Measurements from ENCODE around the gene SFRP4.
"Not testable (repeated sequence)": the region's sequence is repeated elsewhere in the genome, so short reads cannot be mapped to it uniquely, and the experiment has no call there.

SFRP4 gene

DNA sequence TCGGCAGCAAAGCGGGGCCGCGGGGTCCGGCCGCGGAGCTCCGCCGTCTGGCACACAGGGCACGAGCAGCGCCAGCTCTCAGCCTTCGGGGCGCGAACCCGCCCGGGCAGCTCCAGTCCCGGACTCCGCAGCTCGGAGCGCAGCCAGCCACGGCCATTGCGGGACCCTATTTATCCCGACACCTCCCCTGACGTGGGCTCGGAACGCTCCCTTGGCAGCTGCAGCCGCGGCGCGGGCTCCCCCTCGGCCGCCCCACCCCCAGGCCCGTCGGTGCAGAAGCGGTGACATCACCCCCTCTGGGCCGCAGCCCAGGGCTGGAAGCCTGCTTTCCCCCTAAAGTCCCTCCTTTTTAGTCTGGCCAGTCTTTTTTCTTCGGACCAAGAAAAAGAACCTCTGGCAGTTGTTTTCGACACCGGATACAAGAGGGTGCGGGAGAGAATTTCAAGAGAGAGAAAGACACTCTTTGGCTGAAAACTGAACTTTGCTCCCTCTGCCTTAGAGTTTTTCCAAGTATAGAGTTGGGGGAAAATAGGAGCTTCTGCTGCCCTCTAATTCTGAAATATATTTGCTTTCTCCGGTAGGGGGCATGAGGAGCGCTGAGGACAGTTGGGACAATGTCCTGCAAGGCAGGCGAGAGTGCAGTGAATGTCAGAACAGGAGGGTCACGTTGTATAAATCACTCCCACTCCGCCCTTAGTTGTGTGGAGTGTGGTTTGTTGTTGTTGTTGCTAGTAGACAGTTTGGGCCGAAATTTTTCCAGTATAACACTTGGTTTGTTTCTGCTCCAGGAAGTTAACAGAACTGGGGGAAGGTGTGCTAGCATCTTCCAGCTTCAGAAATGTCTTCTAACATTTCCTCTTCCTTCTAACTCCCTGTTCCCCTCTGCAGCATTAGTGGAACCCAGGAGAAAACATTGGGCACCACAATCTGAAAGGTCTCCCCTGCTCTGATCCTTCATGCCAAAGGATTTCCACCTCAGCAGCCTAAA lies at the start of gene SFRP4:
SFRP4 (minus strand) TSS at position 145 of the 988 bp plus-strand sequence. CDS start 280 bp downstream, outside the sequence.
- DNase-seq, result no peak

DNA sequence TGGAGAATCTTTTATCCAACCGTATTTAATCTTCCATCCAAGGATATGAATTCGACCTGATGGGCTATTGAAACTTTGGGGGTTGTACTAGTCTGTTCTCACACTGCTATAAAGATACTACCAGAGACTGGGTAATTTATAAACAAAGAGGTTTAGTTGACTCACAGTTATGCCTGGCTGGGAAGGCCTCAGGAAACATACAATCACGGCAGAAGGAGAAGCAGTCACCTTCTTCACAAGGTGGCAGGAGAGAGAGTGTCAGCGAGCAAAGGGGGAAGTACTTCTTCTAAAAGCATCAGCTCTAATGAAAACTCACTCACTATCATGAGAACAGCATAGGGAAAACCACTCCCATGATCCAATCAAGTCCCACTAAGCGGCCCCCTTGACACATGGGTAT lies 47.6 kb upstream of the SFRP4 start:
- no peak for DNase-seq

DNA sequence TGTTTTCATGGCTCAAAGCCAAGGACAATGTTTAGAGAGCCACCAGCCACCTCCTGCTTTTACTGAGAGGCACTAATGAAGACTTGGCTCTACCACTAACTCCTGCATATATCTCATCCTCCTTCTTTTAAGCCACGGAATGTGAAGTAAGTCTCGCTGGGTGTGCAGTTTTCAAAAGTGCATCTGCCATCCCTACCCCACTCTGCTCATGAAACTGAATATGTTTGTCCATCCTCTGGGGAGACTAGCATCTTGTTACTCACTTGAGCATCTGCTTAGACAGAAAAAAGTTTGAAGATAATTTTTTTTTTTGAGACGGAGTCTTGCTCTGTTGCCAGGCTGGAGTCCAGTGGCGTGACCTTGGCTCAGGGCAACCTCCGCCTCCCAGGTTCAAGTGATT lies 44.6 kb upstream of the SFRP4 start:
- no peak for DNase-seq

DNA sequence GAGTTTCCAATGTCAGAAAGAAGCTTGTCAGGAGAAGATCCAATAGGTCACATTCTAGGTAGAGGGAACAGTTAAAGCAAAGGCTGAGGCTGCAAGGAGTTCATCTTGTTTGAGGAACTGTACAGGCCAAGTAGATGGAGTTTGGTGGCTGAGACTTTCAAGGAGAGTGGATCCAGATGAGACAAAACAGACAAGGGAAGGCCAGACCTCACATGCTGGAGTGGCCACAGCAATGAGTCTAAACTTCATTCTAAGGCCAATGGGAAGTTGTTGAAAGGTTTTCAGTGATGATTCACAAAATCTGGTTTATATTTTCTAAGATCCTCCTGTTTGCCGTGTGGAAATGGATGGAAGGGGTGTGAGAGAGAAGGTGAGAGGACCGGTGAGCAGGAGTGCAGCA lies 43.9 kb upstream of the SFRP4 start:
- no peak for DNase-seq

DNA sequence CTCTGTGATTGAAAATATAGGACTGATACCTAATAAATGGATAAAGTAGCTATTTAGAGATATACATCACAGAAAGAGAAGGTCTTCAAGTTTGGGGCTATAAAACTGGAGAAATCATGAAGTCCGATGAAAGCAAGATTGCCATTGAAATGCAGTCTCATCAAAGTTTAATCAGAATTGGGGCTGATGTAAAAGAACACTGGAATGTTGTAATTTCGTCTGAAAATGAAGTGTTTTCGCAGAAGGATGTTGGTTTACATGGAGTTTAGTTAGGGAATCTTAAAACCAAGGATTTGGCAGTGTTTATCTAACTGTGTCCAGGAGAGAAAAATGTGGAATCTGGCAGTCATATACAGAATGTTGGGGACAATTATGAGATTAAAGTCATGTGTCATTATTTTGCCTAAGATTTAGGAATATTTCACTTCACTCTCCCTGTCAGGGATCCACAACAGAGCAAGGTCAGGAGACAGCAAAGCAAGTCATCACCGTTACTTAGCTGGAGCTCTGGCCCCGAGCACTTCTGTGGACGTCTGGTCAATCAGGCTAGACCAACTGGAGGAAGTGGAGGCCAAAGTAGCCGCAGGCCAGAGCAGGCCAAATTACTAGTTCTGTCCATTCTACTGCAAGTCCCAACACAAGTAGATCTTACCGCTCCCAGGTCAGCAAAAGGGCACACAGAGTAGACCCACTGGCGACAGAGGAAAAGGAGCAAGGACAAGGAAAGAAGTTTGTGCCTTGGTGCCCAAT lies 40.8 kb upstream of the SFRP4 start:
- no peak for DNase-seq

DNA sequence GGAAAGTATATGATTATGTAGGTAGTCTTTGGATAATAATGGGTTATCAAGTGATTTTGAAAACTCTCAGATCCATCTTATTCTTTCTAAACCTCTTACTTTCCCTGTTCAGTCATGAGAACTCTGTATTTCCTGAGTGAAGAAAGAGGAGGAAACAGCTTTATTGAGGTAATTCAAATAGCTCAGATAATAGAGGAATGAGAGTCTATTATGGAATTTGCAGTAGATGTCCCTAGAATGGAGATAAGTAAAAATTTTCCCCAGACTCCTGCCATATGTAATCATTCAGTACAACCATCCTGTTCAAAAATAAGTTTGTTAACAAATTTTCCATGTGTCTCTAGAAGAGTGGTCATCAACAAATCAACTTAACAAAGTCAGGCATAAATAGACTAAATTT lies 40.2 kb upstream of the SFRP4 start:
- no peak for DNase-seq

DNA sequence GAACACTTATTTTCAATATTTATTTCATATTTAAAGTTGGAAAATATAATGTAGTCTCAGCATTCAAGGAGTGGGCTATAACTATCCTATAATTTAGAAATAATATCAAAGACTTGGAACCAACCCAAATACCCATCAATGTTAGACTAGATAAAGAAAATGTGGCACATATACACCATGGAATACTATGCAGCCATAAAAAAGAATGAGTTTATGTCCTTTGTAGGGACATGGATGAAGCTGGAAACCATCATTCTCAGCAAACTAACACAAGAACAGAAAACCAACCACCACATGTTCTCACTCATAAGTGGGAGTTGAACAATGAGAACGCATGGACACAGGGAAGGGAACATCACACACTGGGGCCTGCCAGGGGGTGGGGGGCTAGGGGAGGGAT lies 37.6 kb upstream of the SFRP4 start:
- DNase-seq, result not testable (repeated sequence)

DNA sequence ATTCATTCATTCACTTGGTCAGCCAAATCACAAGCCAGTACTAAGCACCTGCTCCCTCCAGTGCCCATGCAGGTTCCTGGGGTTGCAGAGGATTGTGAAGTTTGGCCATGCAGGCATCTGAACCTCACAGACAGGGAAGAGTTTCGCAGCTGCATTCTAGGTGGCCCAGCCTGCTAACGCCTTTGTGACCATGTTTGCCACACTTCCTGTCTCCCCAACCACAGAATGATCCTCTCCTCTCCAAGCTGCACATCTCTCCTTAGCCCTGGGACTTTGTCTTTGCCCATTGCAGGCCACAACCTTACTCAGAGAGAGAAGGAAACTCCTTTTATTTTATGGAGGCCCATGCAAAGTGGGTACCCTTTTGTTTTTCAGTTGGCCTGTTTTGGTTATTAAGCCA lies 35.6 kb upstream of the SFRP4 start:
- DNase-seq, result no peak

DNA sequence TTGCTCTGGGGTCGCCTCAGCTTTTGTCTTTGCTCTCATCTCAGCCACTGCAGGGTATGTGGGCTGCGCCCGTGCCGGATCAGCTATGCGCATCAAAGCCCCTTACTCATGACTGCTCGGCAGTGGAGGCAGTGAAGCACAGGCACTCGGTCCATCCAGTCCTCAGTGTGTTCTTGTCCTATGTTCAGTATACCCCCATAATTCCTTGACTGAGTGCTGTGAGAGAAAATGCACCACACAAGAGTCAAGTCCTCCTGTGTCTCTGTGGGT lies 31.3 kb upstream of the SFRP4 start:
- DNase-seq, result no peak

DNA sequence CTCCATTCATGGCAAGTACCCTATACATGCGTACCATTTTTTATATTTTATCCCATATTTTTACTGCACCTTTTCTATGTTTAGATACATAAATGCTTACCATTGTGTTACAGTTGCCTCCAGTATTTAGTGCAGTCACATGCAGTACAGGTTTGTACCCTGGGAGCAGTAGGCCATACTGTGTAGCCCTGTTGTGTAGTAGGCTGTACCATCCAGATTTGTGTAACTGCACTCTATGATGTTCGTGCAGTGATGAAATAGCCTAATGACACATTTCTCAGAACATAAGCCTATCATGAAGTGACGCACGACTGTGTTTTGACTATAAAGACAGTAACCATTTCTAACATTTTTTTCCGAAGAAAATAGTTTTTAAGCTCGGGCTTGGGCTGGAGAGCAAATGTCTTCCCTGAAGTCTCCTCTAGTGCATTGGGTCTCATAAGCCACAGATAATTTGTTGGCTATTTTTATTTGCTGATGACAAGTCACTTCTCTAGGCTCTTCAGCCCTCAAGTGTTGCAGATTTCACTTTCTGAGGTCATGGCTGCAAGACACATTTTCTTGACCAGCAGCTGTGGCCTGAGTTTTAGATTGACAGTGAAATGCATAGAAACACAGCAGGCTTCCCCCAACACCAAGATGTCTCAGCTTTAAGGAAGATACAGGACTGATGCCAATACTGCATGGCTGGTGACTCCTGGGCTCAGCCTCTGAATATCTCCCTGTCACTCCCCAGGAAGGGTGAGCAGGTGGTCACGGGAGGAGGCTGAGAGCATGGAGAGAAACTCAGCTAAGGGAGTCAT lies 30.7 kb upstream of the SFRP4 start:
- DNase-seq, result no peak

DNA sequence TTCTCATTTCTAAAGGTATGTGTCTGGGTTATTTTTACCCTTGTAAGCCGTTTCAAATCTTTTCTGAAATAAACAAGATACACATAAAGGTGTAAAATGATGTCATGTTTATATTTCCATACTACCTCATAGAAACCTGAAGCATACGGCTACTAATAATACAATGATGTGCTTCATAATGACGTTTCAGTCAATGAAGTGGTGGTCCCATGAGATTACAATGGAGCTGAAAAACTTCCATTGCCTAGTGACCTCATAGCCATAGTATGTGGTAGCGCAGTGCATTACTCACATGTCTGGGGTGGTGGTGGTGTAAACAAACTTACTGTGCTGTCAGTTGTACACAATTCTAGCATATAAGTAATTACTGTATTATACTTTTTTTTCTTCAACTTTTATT lies 28.7 kb upstream of the SFRP4 start:
- DNase-seq, result no peak

DNA sequence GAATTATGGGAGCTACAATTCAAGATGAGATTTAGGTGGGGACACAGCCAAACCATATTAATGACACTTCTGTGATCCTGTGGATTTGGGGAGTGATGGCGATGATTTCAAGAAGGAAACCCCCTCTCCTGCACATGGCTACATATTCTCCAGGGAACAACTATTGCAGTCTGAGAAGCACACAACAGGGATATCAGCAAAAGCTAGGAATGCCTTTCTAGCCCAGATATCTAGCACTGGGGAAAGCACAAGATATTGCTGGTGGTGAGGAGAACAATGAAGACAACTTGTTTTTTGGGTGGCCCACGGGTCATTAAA lies 28.1 kb upstream of the SFRP4 start:
- no peak for DNase-seq

DNA sequence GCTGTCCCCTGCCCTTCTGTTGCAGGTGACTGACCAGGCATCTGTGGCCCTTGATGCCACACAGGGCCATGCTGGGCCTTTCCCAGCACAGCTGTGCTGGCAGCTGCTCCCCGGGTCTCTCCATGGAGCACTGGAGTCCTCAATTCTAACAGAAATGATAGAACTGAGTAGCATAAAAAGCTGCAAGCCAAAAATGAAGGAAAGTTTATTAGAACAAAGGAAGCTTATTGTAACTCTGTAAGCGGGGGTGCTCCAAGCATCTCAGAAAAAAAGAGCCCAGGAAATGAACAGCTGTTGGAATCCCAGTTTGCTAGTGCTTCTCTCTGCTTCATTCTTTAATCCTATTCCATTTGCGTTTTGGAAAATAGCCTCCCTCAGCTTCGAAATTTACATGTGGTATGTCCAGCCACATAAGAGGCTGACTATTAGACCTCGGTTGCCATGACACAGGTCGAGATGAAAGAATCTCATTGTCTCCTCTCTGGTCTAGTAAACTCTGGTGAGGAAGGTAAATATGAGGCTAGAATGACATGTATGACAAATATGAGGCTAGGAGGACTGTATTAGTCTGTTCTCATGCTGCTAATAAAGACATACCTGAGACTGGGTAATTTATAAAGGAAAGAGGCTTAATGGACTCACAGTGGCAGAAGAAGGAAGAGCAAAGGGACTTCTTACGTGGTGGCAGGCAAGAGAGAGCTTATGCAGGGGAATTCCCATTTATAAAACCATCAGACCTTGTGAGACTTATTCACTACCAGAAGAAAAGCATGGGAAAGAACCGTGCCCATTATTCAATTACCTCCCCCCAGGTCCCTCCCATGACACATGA lies 27.5 kb upstream of the SFRP4 start:
- DNase-seq, result no peak

DNA sequence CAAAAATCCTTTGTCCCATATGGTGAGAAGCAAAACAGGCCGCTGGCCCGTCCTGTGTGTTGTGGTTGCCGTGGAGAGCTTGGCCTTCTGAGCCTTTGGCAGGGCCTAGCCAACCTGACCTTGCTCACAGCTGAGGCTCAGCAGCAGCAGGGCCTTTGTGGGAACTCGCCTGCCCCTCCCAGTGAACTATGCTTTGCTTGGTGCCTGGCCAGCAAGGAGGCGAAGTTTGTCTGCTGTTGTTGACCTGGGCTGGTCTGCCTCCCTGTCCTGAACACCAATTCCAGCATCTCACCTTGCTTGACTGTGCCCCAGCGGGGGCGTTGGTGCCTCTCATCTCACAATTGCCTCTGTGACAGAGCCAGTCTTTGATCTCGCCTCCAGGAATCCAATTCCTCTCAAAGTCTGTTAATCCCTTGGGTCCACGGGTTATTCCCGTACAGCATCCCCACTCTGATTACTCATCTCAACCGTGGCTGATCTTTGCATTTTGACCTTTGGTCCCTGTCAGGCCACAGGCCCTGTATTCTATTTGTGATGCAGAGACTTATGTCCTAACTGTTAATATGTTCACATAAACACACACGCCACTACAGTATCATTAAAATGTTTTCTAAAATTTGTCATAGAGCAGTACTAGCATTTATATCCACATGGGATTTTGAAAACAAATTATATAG lies 26.5 kb upstream of the SFRP4 start:
- no peak for DNase-seq

DNA sequence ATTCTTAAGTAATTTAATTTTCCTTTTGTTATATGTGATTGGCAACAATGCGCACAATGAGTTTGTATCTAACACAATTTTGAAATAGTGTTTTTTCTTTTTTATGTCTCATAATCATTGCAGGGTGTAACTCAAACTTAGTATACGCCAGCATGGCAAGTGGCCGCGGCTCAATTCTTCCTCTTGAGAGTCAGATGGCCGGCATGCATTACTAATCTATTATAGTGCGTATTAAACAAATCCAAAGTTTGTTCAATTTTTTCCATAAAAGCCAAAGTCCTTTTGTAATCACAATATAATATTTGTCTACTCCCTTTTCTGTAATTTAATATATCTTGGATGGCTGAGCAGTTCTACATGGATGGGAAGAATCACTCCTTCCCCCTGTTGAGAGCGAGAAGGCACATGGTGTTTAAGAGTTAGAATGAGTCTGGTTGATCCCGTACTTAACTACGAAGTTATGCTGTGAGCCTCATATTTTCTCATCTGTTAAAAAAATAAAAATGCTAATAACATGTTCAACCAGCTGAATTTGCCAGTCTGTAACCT lies 16.5 kb upstream of the SFRP4 start:
- no peak for DNase-seq

DNA sequence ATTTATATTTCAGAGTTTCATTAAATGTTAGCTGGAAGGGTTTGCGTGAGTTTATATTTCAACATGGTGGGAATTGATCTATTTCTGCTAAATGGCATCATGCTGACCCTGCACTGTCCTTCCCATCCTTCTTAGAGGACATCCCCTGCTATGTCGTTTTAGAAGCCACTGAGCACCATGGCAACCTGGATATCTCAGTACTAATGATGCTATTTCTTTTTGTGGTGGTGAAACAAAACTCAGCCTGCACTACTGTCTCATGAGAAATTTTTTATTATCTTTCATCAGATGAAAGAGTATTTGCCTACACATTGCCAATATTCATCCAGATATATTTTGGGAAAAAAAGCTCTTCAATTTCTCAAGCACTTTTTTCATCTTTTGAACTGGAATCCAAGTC lies 15.9 kb upstream of the SFRP4 start:
- DNase-seq, result no peak

DNA sequence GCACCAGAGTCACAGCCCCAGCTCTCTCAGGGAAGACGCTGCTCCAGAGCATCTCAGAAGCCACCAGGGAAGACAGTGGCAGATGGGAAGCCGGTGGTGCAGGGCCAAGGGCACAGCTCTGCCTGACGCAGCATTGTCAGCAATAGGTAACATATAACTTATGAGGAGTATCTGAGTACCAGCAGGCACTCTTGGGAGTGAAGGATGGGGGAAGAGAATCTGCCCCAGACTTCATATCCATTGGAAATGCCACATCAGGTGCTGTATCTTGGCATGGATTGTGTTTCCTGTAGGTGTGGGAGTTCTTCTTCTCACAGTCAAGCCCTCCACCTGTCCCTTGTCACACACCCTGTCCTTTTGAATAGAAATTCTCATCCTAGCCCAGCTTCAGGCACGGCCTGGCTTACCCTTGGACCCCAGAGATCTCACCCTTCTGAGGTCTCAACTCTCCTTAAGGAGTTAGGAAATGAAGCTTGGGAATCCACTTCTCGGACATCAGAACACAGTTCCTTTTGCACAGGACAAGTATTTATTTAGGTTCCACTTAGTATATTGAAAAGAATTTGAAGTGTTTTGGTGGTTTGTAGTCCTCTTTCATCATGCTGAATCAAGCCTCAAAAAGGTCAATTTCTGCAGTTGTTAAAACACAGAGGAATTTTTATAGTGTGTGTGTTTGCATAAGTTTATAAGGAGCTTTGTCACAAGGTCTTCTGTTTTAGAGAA lies 13.8 kb upstream of the SFRP4 start:
- DNase-seq, result no peak

DNA sequence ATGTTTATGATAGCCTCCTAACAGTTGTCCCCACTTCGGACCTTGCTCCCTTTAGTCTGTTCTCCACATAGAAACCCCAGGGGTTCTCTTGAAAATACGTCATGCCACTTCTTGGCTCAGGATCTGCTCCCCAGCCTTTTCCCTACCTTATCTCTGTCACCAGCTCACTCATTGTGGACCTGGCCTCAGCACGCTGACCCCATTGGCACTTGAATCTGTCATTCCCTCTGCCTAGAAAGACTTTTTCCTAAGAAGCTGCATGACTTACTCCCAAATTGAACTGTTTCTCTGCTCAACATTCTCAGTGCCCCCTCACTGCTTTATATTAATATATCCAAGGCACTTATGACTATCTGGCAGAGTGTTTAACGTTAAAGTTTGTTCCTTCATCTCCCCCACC lies 12.3 kb upstream of the SFRP4 start:
- no peak for DNase-seq

DNA sequence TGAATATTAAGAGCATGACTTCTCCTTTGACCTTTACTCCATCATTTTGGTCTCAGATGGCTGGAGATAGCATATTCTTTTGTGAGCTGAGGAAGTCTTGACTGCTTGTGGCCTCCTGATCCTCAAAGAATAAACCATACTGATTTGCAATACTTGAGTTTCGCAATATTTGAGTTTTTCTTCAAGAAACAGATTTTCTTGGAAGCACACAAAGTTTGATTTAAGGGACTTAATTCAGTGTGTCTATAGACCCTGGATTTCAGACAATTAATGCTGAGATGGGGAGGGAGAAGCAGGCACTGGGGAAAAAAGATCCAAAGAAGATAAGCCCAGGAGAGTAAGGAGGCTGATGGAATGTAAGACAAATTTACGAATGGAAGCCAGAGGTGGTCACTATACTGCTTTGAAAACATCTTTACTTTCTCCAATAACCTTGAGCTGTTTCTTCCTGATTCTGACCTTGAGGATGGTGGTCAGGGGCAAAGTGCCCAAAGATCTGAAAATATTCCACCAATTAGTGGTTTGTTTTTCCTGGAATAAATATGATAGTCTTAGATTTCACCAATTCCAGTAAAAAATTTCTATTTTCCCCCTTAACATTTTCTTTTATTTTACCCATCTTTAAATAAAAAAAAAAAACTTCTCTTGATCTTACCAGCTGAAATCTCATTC lies 11.3 kb upstream of the SFRP4 start:
- DNase-seq, result no peak

DNA sequence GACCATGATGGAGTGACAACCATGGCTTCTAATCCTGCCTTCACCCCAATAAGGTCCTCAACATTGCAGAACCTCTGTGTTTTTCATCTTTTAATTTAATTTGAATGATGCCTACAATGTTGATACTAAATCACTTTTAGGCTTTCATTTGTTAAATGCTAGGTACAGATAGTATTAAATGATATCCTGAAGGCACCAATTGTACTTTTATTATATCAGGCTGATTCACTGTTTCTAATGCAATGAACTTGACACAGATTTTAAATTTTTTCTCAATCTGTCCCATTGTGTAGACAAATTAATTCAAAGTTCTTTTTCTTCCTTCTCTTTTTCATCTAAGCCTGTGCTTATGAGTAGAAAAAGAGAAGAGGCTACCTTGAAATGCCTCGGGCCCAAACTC lies 9.0 kb upstream of the SFRP4 start:
- DNase-seq, result no peak

Data from NCI-H2081 treated with DMSO at 0.1 percent for 48 hours (cell line).